Fibroblast of lung (primary cell): ENCODE data around the gene TBR1. TPM values are rescaled to one million over a fixed set of nuclear protein-coding genes. Genes with fewer than 3 reads are reported as not detected.

Experiments used
- DNase-seq, 2 donors: peaks; one replicate each; pipeline versions ENCODE4 v3.0.0 to v3.0.0-alpha.2; 2010; ENCODE audit warnings: low read depth in 2 of 2
- H2AFZ ChIP-seq: 2 replicates; pipeline ENCODE4 v1.5.1; 2012; ENCODE audit warnings: low read length, control low read depth, inconsistent platforms
- H3K27ac ChIP-seq: 2 replicates; pipeline ENCODE4 v1.5.1; 2011; ENCODE audit warnings: low read length, control low read depth; ENCODE audit not compliant: insufficient read depth
- H3K27me3 ChIP-seq: 2 replicates; pipeline ENCODE4 v1.5.1; 2011; ENCODE audit warnings: mild to moderate bottlenecking, low read length; ENCODE audit not compliant: control insufficient read depth, insufficient read depth
- H3K36me3 ChIP-seq: 2 replicates; pipeline ENCODE4 v1.5.1; 2011; ENCODE audit warnings: low read length; ENCODE audit not compliant: control insufficient read depth, insufficient read depth
- H3K4me1 ChIP-seq: 2 replicates; pipeline ENCODE4 v1.5.1; 2011; ENCODE audit warnings: low read length; ENCODE audit not compliant: control insufficient read depth, insufficient read depth; ENCODE audit errors: extremely low read depth
- H3K4me2 ChIP-seq: 2 replicates; pipeline ENCODE4 v1.5.1; 2011; ENCODE audit warnings: low read length, control low read depth; ENCODE audit not compliant: insufficient read depth; ENCODE audit errors: extremely low read depth
- H3K4me3 ChIP-seq, 4 experiments: fragments of 200-600 bp in 1 of 4; sonication (generic) in 1 of 4; replicated peaks in 1 of 4; 2 replicates each; pipeline ENCODE4 v1.5.1; 2011 to 2016; ENCODE audit warnings: low read length in 4 of 4, low read depth in 3 of 4, mild to moderate bottlenecking in 3 of 4, control low read depth in 2 of 4, inconsistent platforms in 1 of 4, mixed read lengths in 1 of 4; ENCODE audit not compliant: insufficient read depth in 1 of 4; ENCODE audit errors: control extremely low read depth in 1 of 4
- H3K79me2 ChIP-seq: 2 replicates; pipeline ENCODE4 v1.5.1; 2012; ENCODE audit warnings: mild to moderate bottlenecking, low read length, inconsistent platforms; ENCODE audit not compliant: control insufficient read depth, insufficient read depth
- H3K9ac ChIP-seq: 2 replicates; pipeline ENCODE4 v1.5.1; 2011; ENCODE audit warnings: mild to moderate bottlenecking, low read length, control low read depth; ENCODE audit not compliant: insufficient read depth
- H3K9me3 ChIP-seq: 2 replicates; pipeline ENCODE4 v1.5.1; 2012; ENCODE audit warnings: low read depth, low read length; ENCODE audit not compliant: control insufficient read depth, insufficient read depth
- H4K20me1 ChIP-seq: 2 replicates; pipeline ENCODE4 v1.5.1; 2011; ENCODE audit warnings: low read length; ENCODE audit not compliant: control insufficient read depth, insufficient read depth; ENCODE audit errors: extremely low read depth
- EZH2 ChIP-seq: IDR thresholded peaks from 2 replicates; pipeline ENCODE4 v1.5.1; 2012; ENCODE audit warnings: low read length, control low read depth, mild to moderate bottlenecking; ENCODE audit errors: missing control alignments
- polyA plus RNA-seq, 2 donors: library from polyadenylated mRNA; depleted of rRNA in 1 of 2; stranded (reverse) in 1 of 2; unstranded in 1 of 2; fragments of >200 nt; gene quantifications; 2 replicates each; pipeline ENCODE4 v1.2.1, GENCODE V29; 2011 to 2012; ENCODE audit warnings: missing spikeins in 1 of 2
- total RNA-seq: library from RNA; depleted of rRNA; stranded (reverse); fragments of >200 nt; gene quantifications from 2 replicates; pipeline ENCODE4 v1.2.1, GENCODE V29; 2014
- TF ChIP-seq, protein P1 (sequence below), 2 donors: IDR thresholded peaks in 1 of 2; conservative IDR thresholded peaks in 1 of 2; 1 replicate in 1 of 2; 2 replicates in 1 of 2; pipeline ENCODE4 v1.5.1; 2011 to 2012; ENCODE audit warnings: low read length in 2 of 2, control low read depth in 1 of 2, inconsistent platforms in 1 of 2, low read depth in 1 of 2, mild to moderate bottlenecking in 1 of 2

The TBR1 gene
- total and polyA plus RNA-seq, 2 donors (not counting 1 experiment from before 2014, with no cell fraction given): not detected

DNA sequence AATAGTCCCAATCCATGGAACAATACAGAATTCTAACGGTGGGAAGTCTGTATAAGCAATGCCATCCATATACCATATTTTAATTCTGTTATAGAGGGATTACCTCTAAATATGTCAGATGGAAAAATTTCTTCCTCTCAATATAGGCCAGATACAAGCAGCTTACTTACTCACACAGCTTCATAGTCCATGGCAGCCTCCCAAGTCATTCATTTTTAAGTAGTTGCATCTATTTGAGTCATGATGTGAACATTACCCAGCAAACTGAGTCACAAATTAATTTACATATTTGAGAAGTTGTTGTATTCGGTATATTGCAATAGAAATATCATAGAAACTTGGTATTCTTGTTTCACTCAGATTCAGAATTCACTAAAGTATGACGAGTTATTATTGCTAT, 20.3 kb downstream of the TBR1 start:
- TF ChIP-seq EZH2: no peak
- TF ChIP-seq, protein P1, sequence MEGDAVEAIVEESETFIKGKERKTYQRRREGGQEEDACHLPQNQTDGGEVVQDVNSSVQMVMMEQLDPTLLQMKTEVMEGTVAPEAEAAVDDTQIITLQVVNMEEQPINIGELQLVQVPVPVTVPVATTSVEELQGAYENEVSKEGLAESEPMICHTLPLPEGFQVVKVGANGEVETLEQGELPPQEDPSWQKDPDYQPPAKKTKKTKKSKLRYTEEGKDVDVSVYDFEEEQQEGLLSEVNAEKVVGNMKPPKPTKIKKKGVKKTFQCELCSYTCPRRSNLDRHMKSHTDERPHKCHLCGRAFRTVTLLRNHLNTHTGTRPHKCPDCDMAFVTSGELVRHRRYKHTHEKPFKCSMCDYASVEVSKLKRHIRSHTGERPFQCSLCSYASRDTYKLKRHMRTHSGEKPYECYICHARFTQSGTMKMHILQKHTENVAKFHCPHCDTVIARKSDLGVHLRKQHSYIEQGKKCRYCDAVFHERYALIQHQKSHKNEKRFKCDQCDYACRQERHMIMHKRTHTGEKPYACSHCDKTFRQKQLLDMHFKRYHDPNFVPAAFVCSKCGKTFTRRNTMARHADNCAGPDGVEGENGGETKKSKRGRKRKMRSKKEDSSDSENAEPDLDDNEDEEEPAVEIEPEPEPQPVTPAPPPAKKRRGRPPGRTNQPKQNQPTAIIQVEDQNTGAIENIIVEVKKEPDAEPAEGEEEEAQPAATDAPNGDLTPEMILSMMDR (conservative IDR thresholded peaks at IDR 0.05 in 1 of 2, IDR thresholded peaks at IDR 0.05 in 1 of 2; ENCODE audit: low read depth in 1 of 2, low read length in 2 of 2): no peak
- H3K79me2 ChIP-seq: no peaks in the 10 kb centered on the region
- peak; percentile 89 to 94 for DNase-seq
- peak overlapping the region; percentile 40 for H3K4me2 ChIP-seq
- no peaks in the 10 kb centered on the region for H3K27me3 ChIP-seq
- H4K20me1 ChIP-seq: no peaks in the 10 kb centered on the region
- no peak overlapping the region for H2AFZ ChIP-seq
- H3K36me3 ChIP-seq: no peaks in the 10 kb centered on the region
- no peak overlapping the region for H3K27ac ChIP-seq
- no peaks in the 10 kb centered on the region for H3K9me3 ChIP-seq
- no peak overlapping the region for H3K4me3 ChIP-seq
- no peak overlapping the region for H3K9ac ChIP-seq
- no peaks in the 10 kb centered on the region for H3K4me1 ChIP-seq

DNA sequence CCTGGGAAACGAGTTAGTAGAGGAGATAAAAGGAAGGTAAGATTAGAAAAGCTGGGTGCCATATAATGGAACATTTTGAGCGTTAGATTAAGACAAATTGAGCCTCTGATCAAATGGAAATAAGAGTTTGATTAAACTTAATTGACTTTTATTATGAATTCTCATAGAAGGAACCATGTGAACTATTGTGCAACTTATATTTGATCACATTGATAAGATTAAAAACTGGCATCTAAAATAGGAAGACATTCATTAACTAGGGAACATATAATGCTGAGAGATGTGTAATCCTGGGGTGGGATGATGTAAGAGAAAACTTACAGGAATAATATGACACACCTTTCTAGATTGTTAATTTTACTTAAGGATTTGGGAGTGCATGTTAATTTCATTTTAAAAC, 22.5 kb downstream of the TBR1 start:
- Histone ChIP-seq H4K20me1 (no peaks in the 10 kb centered on the region), H3K4me1 (no peaks in the 10 kb centered on the region), H3K27me3 (no peaks in the 10 kb centered on the region), H3K4me2 (no peak overlapping the region), H3K9ac (no peak overlapping the region), H2AFZ (no peak overlapping the region), H3K27ac (no peak overlapping the region), H3K79me2 (no peaks in the 10 kb centered on the region), H3K9me3 (no peaks in the 10 kb centered on the region), H3K36me3 (no peaks in the 10 kb centered on the region), H3K4me3 (no peak overlapping the region)
- no peak for DNase-seq
- TF ChIP-seq EZH2: no peak

DNA sequence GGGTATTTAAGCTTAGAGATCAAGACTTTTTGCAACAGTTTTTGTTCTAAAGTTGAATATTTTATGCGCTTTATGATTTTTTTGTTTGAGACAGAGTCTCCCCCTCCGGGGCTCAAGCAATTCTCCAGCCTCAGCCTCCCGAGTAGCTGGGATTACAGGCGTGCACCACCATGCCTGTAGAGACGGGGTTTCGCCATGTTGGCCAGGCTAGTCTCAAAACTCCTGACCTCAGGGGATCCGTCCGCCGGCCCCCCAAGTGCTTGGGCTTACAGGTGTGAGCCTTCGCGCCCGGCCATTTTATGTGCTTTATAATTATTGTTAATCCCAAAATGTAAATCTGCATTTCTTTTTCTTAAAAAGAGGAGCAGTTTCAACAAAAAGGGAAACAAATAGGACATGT, 29.0 kb downstream of the TBR1 start:
- H3K9ac ChIP-seq: no peak overlapping the region
- H2AFZ ChIP-seq: no peak overlapping the region
- no peak overlapping the region for H3K4me3 ChIP-seq
- no peaks in the 10 kb centered on the region for H3K36me3 ChIP-seq
- no peaks in the 10 kb centered on the region for H3K4me1 ChIP-seq
- no peaks in the 10 kb centered on the region for H3K9me3 ChIP-seq
- peaks cover 2% of the 10 kb centered on the region for H3K27me3 ChIP-seq
- TF ChIP-seq, protein P1 (conservative IDR thresholded peaks at IDR 0.05 in 1 of 2, IDR thresholded peaks at IDR 0.05 in 1 of 2; ENCODE audit: low read depth in 1 of 2, low read length in 2 of 2): no peak
- no peak for TF ChIP-seq EZH2
- H3K79me2 ChIP-seq: no peaks in the 10 kb centered on the region
- no peak overlapping the region for H3K27ac ChIP-seq
- H3K4me2 ChIP-seq: no peak overlapping the region
- no peaks in the 10 kb centered on the region for H4K20me1 ChIP-seq
- DNase-seq: no peak
